Esophagus muscularis mucosa (tissue), 3 donors: Measurements from ENCODE around the gene DHX32.

Source experiments
- CTCF ChIP-seq, 3 experiments: fragments of 200-600 bp in 2 of 3; fragments of 450-650 bp in 1 of 3; sonication (generic) in 2 of 3; IDR thresholded peaks; one replicate each; pipeline ENCODE4 v1.5.1; 2017 to 2019; ENCODE audit warnings: antibody characterized with exemption in 3 of 3, mild to moderate bottlenecking in 2 of 3, moderate library complexity in 1 of 3
- POLR2AphosphoS5 ChIP-seq, 2 donors: sonication (generic); formaldehyde crosslinking; IDR thresholded peaks; one replicate each; pipeline ENCODE4 v1.6.1; 2017; ENCODE audit warnings: antibody characterized with exemption in 2 of 2

GRCh38 chr10:125822878-125823662 lies 58.0 kb downstream of the DHX32 start, which contains the start of the genes BCCIP and UROS:
- TF ChIP-seq CTCF (IDR thresholded peaks at IDR 0.05) (peak in 1 of 3 experiments; percentile 17), POLR2AphosphoS5 (IDR thresholded peaks at IDR 0.05) (peak; percentile 74 to 88)
